OCI-LY7 (cell line): ENCODE results near the gene TRMT61A. TPM values are rescaled to one million over a fixed set of nuclear protein-coding genes. Genes with fewer than 3 reads are reported as not detected.

Experiments used
- BruUV-seq: library from RNA; stranded (reverse); fragments of 400-500 nt; replicated peaks from 2 replicates; lab custom pipeline; 2021; lab: Mats Ljungman, UMichigan
- CTCF ChIA-PET: fragments of 300-600 bp; sonication (Branson Sonifier 250); formaldehyde crosslinking; loops from one replicate; lab custom pipeline; 2022; ENCODE audit warnings: antibody characterized with exemption; ENCODE audit not compliant: unreplicated experiment; lab: Charles Lee
- POLR2A ChIA-PET: fragments of 300-600 bp; sonication (Branson Sonifier 250); formaldehyde crosslinking; loops from one replicate; lab custom pipeline; 2022; ENCODE audit warnings: antibody characterized with exemption; lab: Charles Lee
- DNase-seq: peaks from one replicate; pipeline ENCODE4 v3.0.0-alpha.2; 2015; ENCODE audit warnings: low spot score
- H2AFZ ChIP-seq: fragments of 200-600 bp; sonication (generic), shearing (Covaris generic); 2 replicates; pipeline ENCODE4 v1.6.1; 2014; ENCODE audit warnings: mild to moderate bottlenecking, antibody characterized with exemption, low read length, moderate library complexity
- H3K27ac ChIP-seq: fragments of 200-600 bp; sonication (generic); 2 replicates; pipeline ENCODE4 v1.5.1; 2014; ENCODE audit warnings: mixed run types, low read depth, mild to moderate bottlenecking, moderate library complexity, low read length, inconsistent platforms; ENCODE audit not compliant: poor library complexity, severe bottlenecking
- H3K36me3 ChIP-seq: fragments of 200-600 bp; sonication (generic); 2 replicates; pipeline ENCODE4 v1.6.1; 2014; ENCODE audit warnings: mild to moderate bottlenecking, antibody characterized with exemption, low read length, moderate library complexity, mixed read lengths; ENCODE audit not compliant: insufficient read depth
- H3K4me1 ChIP-seq: fragments of 200-600 bp; sonication (generic); 2 replicates; pipeline ENCODE4 v1.5.1; 2014; ENCODE audit warnings: mild to moderate bottlenecking, low read length; ENCODE audit not compliant: insufficient read depth, poor library complexity, severe bottlenecking
- H3K4me2 ChIP-seq: fragments of 200-600 bp; sonication (generic); 2 replicates; pipeline ENCODE4 v1.6.1; 2014; ENCODE audit warnings: mild to moderate bottlenecking, low read length
- H3K4me3 ChIP-seq: fragments of 200-600 bp; sonication (generic); 2 replicates; pipeline ENCODE4 v1.5.1; 2014; ENCODE audit warnings: mild to moderate bottlenecking, low read depth, low read length; ENCODE audit not compliant: poor library complexity, severe bottlenecking
- H3K79me2 ChIP-seq: fragments of 200-600 bp; sonication (generic); 2 replicates; pipeline ENCODE4 v1.6.1; 2016; ENCODE audit warnings: low read depth, mild to moderate bottlenecking, low read length, moderate library complexity, mixed read lengths; ENCODE audit not compliant: insufficient read depth
- H3K9me2 ChIP-seq: fragments of 200-600 bp; sonication (generic); 2 replicates; pipeline ENCODE4 v1.6.1; 2016; ENCODE audit warnings: mild to moderate bottlenecking, low read length, mixed read lengths; ENCODE audit not compliant: insufficient read depth
- H3K9me3 ChIP-seq: fragments of 200-600 bp; sonication (generic); 2 replicates; pipeline ENCODE4 v1.6.1; 2014; ENCODE audit warnings: mild to moderate bottlenecking, mixed run types, low read length, mixed read lengths
- H4K20me1 ChIP-seq: fragments of 200-600 bp; sonication (generic); 2 replicates; pipeline ENCODE4 v1.6.1; 2014; ENCODE audit warnings: mild to moderate bottlenecking, antibody characterized with exemption, low read length, moderate library complexity, mixed read lengths; ENCODE audit not compliant: insufficient read depth
- CTCF ChIP-seq: fragments of 200-600 bp; sonication (generic); conservative IDR thresholded peaks from 2 replicates; pipeline ENCODE4 v1.5.1; 2014; ENCODE audit warnings: mild to moderate bottlenecking, antibody characterized with exemption, low read length, moderate library complexity, mixed read lengths
- EZH2phosphoT487 ChIP-seq: fragments of 200-600 bp; sonication (generic); IDR thresholded peaks from 2 replicates; pipeline ENCODE4 v1.6.1; 2018; ENCODE audit warnings: low read depth, borderline replicate concordance, mild to moderate bottlenecking, mixed run types, antibody characterized with exemption, low read length, moderate library complexity, mixed read lengths
- intact Hi-C: fragments of 100-400 bp; cut with micrococcal nuclease; formaldehyde crosslinking; loops from one replicate; pipeline ENCODE4 v1.10.0; 2022; ENCODE audit not compliant: unreplicated experiment
- total RNA-seq, 2 experiments: library from RNA; depleted of rRNA in 1 of 2; stranded (reverse); fragments of >200 nt in 1 of 2; shearing (Covaris generic) in 1 of 2; gene quantifications; 2 replicates each; pipeline ENCODE4 v1.2.3, GENCODE V29; 2014 to 2022

The TRMT61A gene
- total RNA-seq, 2 experiments from 2014 or later = 13.1 to 17.1 TPM

- intact Hi-C loops = no loop called here
- no TSS peak for BruUV-seq
- H4K20me1 ChIP-seq = no peaks in the 10 kb centered on the region
- peak overlapping the region; percentile 92 for H3K4me3 ChIP-seq
- peak overlapping the region; percentile 100 for H3K4me2 ChIP-seq
- no peak for DNase-seq
- peaks cover 24% of the 10 kb centered on the region; the same call in 1 of the 2 replicates for H3K36me3 ChIP-seq
- H3K27ac ChIP-seq = no peak overlapping the region
- TF ChIP-seq CTCF = no peak
- TF ChIP-seq EZH2phosphoT487 = no peak
- no peaks in the 10 kb centered on the region for H3K9me2 ChIP-seq
- peaks cover 28% of the 10 kb centered on the region for H3K4me1 ChIP-seq
- H3K9me3 ChIP-seq = no peaks in the 10 kb centered on the region
- peak overlapping the region; percentile 74 for H2AFZ ChIP-seq
- ChIA-PET POLR2A (interaction anchor here (0.6 kb wide), 1 partner anchor 36 kb away, joined by 3 read pairs; no protein-coding TSS in a partner anchor), CTCF (interaction anchor here (1.3 to 1.5 kb wide), 2 partner anchors 10 to 33 kb away, joined by 3 read pairs; no protein-coding TSS in a partner anchor)
- H3K79me2 ChIP-seq = peaks cover 27% of the 10 kb centered on the region
Observed at GRCh38 chr14:103528146-103528586, 830 bp upstream of the TRMT61A start.

GRCh38 chr14:103529383-103530365 is 678 bp downstream of the TRMT61A start:
- Histone ChIP-seq H3K36me3 (peaks cover 27% of the 10 kb centered on the region; the same call in 1 of the 2 replicates), H3K4me1 (peaks cover 28% of the 10 kb centered on the region), H3K9me2 (no peaks in the 10 kb centered on the region), H3K9me3 (no peaks in the 10 kb centered on the region), H2AFZ (no peak overlapping the region; the same call in 1 of the 2 replicates), H3K79me2 (peaks cover 27% of the 10 kb centered on the region), H3K27ac (peak overlapping the region; percentile 19), H3K4me3 (peak overlapping the region; percentile 92), H3K4me2 (peak overlapping the region; percentile 84), H4K20me1 (no peaks in the 10 kb centered on the region)
- TF ChIP-seq CTCF (no peak), EZH2phosphoT487 (no peak)
- TSS peak; percentile 88 for BruUV-seq
- intact Hi-C loops = no loop called here
- ChIA-PET POLR2A (interaction anchor here (0.6 to 1.1 kb wide), 2 partner anchors 32 to 63 kb away, joined by 4 read pairs; no protein-coding TSS in a partner anchor), CTCF (interaction anchor here (0.6 to 1.5 kb wide), 2 partner anchors 11 to 12 kb away, joined by 3 read pairs; no protein-coding TSS in a partner anchor)
- DNase-seq = no peak
